Liver (tissue), 9 donors: Measurements from ENCODE around the gene SPATA31E1. TPM values are rescaled to one million over a fixed set of nuclear protein-coding genes. Genes with fewer than 3 reads are reported as not detected.

Source experiments
- DNase-seq: peaks from one replicate; pipeline ENCODE4 v3.0.0-alpha.2; 2017; ENCODE audit warnings: low spot score
- H3K27ac ChIP-seq, 2 donors: one replicate each; pipeline ENCODE4 v1.7.0; 2013; ENCODE audit warnings: inconsistent platforms in 2 of 2, low read length in 2 of 2, control low read depth in 1 of 2, low read depth in 1 of 2, mild to moderate bottlenecking in 1 of 2
- H3K27me3 ChIP-seq, 4 donors: one replicate each; pipeline versions ENCODE4 v1.6.1 to v1.7.0; 2013; ENCODE audit warnings: low read length in 3 of 4, inconsistent platforms in 1 of 4, mild to moderate bottlenecking in 1 of 4, moderate library complexity in 1 of 4; ENCODE audit not compliant: control insufficient read depth in 4 of 4, insufficient read depth in 4 of 4
- H3K36me3 ChIP-seq, 4 donors: one replicate each; pipeline versions ENCODE4 v1.6.1 to v1.7.0; 2013; ENCODE audit warnings: low read length in 3 of 4, mild to moderate bottlenecking in 3 of 4, low read depth in 1 of 4, moderate library complexity in 1 of 4; ENCODE audit not compliant: control insufficient read depth in 4 of 4, insufficient read depth in 3 of 4
- H3K4me1 ChIP-seq, 4 donors: one replicate each; pipeline versions ENCODE4 v1.6.1 to v1.7.0; 2013; ENCODE audit warnings: low read length in 3 of 4, mild to moderate bottlenecking in 3 of 4, moderate library complexity in 1 of 4; ENCODE audit not compliant: control insufficient read depth in 4 of 4, insufficient read depth in 4 of 4
- H3K4me3 ChIP-seq, 3 donors: one replicate each; pipeline versions ENCODE4 v1.6.1 to v1.7.0; 2013; ENCODE audit warnings: low read length in 3 of 3, control low read depth in 1 of 3, low read depth in 1 of 3, mild to moderate bottlenecking in 1 of 3
- H3K9ac ChIP-seq, 2 donors: one replicate each; pipeline ENCODE4 v1.7.0; 2013; ENCODE audit warnings: low read length in 2 of 2, mild to moderate bottlenecking in 2 of 2, moderate library complexity in 2 of 2, control low read depth in 1 of 2, low read depth in 1 of 2
- H3K9me3 ChIP-seq, 4 donors: one replicate each; pipeline versions ENCODE4 v1.6.1 to v1.7.0; 2013; ENCODE audit warnings: low read length in 3 of 4; ENCODE audit not compliant: control insufficient read depth in 4 of 4
- ATF3 ChIP-seq: IDR thresholded peaks from 2 replicates; pipeline ENCODE4 v1.6.1; 2016; ENCODE audit warnings: antibody characterized with exemption
- CTCF ChIP-seq: fragments of 150-350 bp; IDR thresholded peaks from 2 replicates; pipeline ENCODE4 v1.5.1; 2017; ENCODE audit warnings: improper control_type of control experiment, low read depth, low read length; ENCODE audit not compliant: missing input control
- EGR1 ChIP-seq, 2 donors: IDR thresholded peaks; 2 replicates each; pipeline ENCODE4 v1.6.1; 2016 to 2018; ENCODE audit warnings: antibody characterized with exemption in 2 of 2, low read depth in 2 of 2
- FOXA1 ChIP-seq: IDR thresholded peaks from 2 replicates; pipeline ENCODE4 v1.6.1; 2016; ENCODE audit warnings: antibody characterized with exemption
- FOXA2 ChIP-seq: IDR thresholded peaks from 2 replicates; pipeline ENCODE4 v1.6.1; 2016; ENCODE audit warnings: antibody characterized with exemption
- GABPA ChIP-seq, 2 donors: IDR thresholded peaks in 1 of 2; conservative IDR thresholded peaks in 1 of 2; 2 replicates each; pipeline ENCODE4 v1.6.1; 2016; ENCODE audit warnings: antibody characterized with exemption in 2 of 2, mild to moderate bottlenecking in 1 of 2, moderate library complexity in 1 of 2
- HNF4A ChIP-seq, 2 donors: conservative IDR thresholded peaks; 2 replicates each; pipeline ENCODE4 v1.6.1; 2016; ENCODE audit warnings: antibody characterized with exemption in 2 of 2, mild to moderate bottlenecking in 2 of 2
- HNF4G ChIP-seq: IDR thresholded peaks from 2 replicates; pipeline ENCODE4 v1.6.1; 2016; ENCODE audit warnings: antibody characterized with exemption
- JUND ChIP-seq, 2 donors: IDR thresholded peaks; 2 replicates each; pipeline ENCODE4 v1.6.1; 2016; ENCODE audit warnings: antibody characterized with exemption in 2 of 2
- NR2F2 ChIP-seq: IDR thresholded peaks from 2 replicates; pipeline ENCODE4 v1.6.1; 2016; ENCODE audit warnings: antibody characterized with exemption
- RAD21 ChIP-seq, 2 donors: IDR thresholded peaks; 2 replicates each; pipeline ENCODE4 v1.6.1; 2016; ENCODE audit warnings: antibody characterized with exemption in 2 of 2, mild to moderate bottlenecking in 2 of 2
- RXRA ChIP-seq, 2 donors: IDR thresholded peaks; 2 replicates each; pipeline ENCODE4 v1.6.1; 2017 to 2018; ENCODE audit warnings: antibody characterized with exemption in 2 of 2, mild to moderate bottlenecking in 1 of 2
- SP1 ChIP-seq: IDR thresholded peaks from 2 replicates; pipeline ENCODE4 v1.6.1; 2018; ENCODE audit warnings: antibody characterized with exemption, mild to moderate bottlenecking
- TAF1 ChIP-seq: conservative IDR thresholded peaks from 2 replicates; pipeline ENCODE4 v1.6.1; 2016; ENCODE audit warnings: antibody characterized with exemption, mild to moderate bottlenecking
- YY1 ChIP-seq: IDR thresholded peaks from 2 replicates; pipeline ENCODE4 v1.6.1; 2016; ENCODE audit warnings: antibody characterized with exemption, mild to moderate bottlenecking
- ZBTB33 ChIP-seq: IDR thresholded peaks from 2 replicates; pipeline ENCODE4 v1.6.1; 2016; ENCODE audit warnings: antibody characterized with exemption
- WGBS: extraction: QIAGEN DNeasy Blood & Tissue Kit; methylation state at CpG from one replicate; pipeline ENCODE4 v1.1.7; 2013; 5-methylcytosine and 5-hydroxymethylcytosine counted together
- polyA plus RNA-seq, 2 donors: library from polyadenylated mRNA; stranded (reverse) in 1 of 2; unstranded in 1 of 2; fragments of 200-250 nt in 1 of 2; fragments of >200 nt in 1 of 2; fragmentation: Nextera tagmentation in 1 of 2; extraction: Ambion mirVana in 1 of 2; gene quantifications; one replicate each; pipeline versions ENCODE4 v1.2.1 to v1.2.3, GENCODE V29; 2013 to 2015
- total RNA-seq, 2 donors: library from RNA; depleted of rRNA; stranded (reverse); fragments of >200 nt; gene quantifications; one replicate each; pipeline ENCODE4 v1.2.3, GENCODE V29; 2014
- TF ChIP-seq, protein P1 (sequence below): IDR thresholded peaks from 2 replicates; pipeline ENCODE4 v1.6.1; 2016; ENCODE audit warnings: antibody characterized with exemption
- TF ChIP-seq, protein P2 (sequence below): IDR thresholded peaks from 2 replicates; pipeline ENCODE4 v1.6.1; 2016; ENCODE audit warnings: antibody characterized with exemption, mild to moderate bottlenecking
- donor health status: healthy.
- donor health status: healthy.
- donor health status: healthy.
- donor health status: healthy.
- donor health status: healthy.

Gene SPATA31E1
- total and polyA plus RNA-seq, 4 donors = not detected

DNA sequence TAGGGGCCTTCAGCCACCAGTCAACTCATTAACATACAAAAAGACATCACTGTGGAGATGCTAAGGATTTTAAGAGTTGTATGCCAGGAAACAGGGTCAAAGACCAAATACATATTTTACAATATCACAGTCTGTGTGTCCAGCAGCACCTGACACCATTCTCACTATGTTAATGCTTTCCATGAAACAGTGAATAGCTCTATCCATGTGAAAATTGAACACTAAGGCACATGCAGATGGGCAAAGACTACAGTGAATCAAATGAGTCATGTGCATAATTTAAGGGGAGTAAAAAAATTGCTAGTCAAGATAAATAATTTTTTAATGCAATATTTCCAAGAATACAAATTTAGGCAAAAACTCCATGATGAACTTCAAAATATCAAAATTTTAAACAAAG is 7.6 kb upstream of the SPATA31E1 start:
- no peak overlapping the region for H3K27ac ChIP-seq
- no peak for TF ChIP-seq YY1
- TF ChIP-seq CTCF = no peak
- TF ChIP-seq RXRA (IDR thresholded peaks at IDR 0.05) = no peak
- TF ChIP-seq ATF3 = no peak
- TF ChIP-seq FOXA2 = no peak
- no peak for TF ChIP-seq EGR1 (IDR thresholded peaks at IDR 0.05; ENCODE audit: low read depth in 2 of 2)

DNA sequence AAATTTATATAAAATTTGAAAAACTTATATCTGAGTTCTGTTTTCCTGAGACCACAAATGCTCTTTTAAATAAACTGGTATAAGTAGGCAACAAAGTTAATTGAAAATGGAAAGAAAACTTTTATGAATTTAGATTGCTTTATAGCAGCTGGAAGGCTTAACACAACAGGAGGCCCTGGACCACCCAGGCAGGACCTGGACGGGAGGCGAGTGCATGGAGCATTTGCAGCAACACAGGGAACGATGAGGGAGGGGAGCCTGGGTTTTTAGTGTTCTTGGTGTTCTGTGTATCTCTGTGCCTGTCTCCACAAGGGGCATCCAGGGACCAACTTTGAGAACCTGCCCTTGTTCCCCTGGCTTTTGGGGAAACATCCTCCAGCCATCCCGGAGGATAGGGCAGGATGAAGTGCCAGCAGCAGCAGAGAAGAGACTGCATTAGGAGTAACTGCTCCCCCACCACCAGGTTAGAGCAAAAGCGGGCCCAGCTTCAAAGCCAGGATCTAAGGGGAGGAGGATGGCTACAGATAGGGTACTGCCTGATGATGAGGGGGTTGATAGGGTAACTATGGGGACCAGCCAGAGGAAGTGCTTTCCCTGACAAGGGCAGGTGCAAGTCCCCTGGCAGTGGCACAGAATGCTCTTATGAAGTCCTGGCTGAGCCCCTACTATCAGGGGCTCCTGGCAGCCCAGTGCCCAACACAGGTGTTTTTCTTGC is 6.7 kb upstream of the SPATA31E1 start:
- WGBS = 87% methylated on average over 5 of the region's 5 CpGs
- Histone ChIP-seq H3K9me3 (no peaks in the 10 kb centered on the region), H3K4me1 (no peaks in the 10 kb centered on the region), H3K27ac (no peak overlapping the region), H3K27me3 (no peaks in the 10 kb centered on the region), H3K4me3 (no peak overlapping the region), H3K9ac (no peak overlapping the region), H3K36me3 (no peaks in the 10 kb centered on the region)
- DNase-seq = no peak
- TF ChIP-seq, protein P1, sequence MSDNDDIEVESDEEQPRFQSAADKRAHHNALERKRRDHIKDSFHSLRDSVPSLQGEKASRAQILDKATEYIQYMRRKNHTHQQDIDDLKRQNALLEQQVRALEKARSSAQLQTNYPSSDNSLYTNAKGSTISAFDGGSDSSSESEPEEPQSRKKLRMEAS = no peak
- no peak for TF ChIP-seq HNF4A (conservative IDR thresholded peaks at IDR 0.05)
- TF ChIP-seq RAD21 (IDR thresholded peaks at IDR 0.05) = no peak
- TF ChIP-seq JUND (IDR thresholded peaks at IDR 0.05) = no peak
- no peak for TF ChIP-seq FOXA1
- TF ChIP-seq HNF4G = no peak
- TF ChIP-seq ATF3 = no peak
- no peak for TF ChIP-seq ZBTB33
- TF ChIP-seq YY1 = no peak
- TF ChIP-seq RXRA (IDR thresholded peaks at IDR 0.05) = no peak
- no peak for TF ChIP-seq EGR1 (IDR thresholded peaks at IDR 0.05; ENCODE audit: low read depth in 2 of 2)

More for the DNA sequence above, 7.6 kb upstream of the SPATA31E1 start:
- Histone ChIP-seq H3K27me3 (no peaks in the 10 kb centered on the region), H3K4me3 (no peak overlapping the region), H3K9ac (no peak overlapping the region), H3K36me3 (no peaks in the 10 kb centered on the region), H3K9me3 (no peaks in the 10 kb centered on the region), H3K4me1 (no peaks in the 10 kb centered on the region)
- DNase-seq = no peak

DNA sequence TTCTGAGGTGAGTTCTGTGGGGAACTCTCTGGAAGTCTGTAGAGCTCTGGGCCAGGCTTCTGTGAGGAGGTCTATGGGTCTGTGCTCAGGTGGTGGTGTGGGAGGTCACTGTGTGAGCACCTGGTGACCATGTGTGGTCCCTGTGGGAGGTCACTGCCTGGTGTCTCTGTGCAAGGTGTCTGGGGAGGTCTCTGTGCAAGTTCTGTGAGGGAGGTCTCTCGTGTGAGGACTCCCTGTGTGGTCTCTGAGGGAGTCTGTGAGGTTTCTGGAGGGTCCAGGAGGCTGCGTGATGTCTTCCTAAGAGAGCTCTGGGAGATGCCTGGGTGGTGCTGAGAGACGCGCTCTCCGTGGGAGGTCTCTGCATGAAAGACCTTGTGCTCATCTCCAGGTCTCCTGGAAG is 6.0 kb upstream of the SPATA31E1 start:
- no peaks in the 10 kb centered on the region for H3K36me3 ChIP-seq
- 95% methylated on average over 5 of the region's 5 CpGs for WGBS
- no peak overlapping the region for H3K9ac ChIP-seq
- no peak overlapping the region for H3K4me3 ChIP-seq
- H3K9me3 ChIP-seq = no peaks in the 10 kb centered on the region
- H3K4me1 ChIP-seq = no peaks in the 10 kb centered on the region
- H3K27ac ChIP-seq = no peak overlapping the region
- no peak for DNase-seq
- no peaks in the 10 kb centered on the region for H3K27me3 ChIP-seq
- TF ChIP-seq SP1 (no peak), YY1 (no peak), NR2F2 (no peak), GABPA (IDR thresholded peaks at IDR 0.05 in 1 of 2, conservative IDR thresholded peaks at IDR 0.05 in 1 of 2) (no peak), RAD21 (IDR thresholded peaks at IDR 0.05) (no peak), EGR1 (IDR thresholded peaks at IDR 0.05; ENCODE audit: low read depth in 2 of 2) (no peak), TAF1 (no peak), HNF4A (conservative IDR thresholded peaks at IDR 0.05) (no peak), RXRA (IDR thresholded peaks at IDR 0.05) (no peak), FOXA1 (no peak)
- TF ChIP-seq, protein P1 = no peak
- TF ChIP-seq, protein P2, sequence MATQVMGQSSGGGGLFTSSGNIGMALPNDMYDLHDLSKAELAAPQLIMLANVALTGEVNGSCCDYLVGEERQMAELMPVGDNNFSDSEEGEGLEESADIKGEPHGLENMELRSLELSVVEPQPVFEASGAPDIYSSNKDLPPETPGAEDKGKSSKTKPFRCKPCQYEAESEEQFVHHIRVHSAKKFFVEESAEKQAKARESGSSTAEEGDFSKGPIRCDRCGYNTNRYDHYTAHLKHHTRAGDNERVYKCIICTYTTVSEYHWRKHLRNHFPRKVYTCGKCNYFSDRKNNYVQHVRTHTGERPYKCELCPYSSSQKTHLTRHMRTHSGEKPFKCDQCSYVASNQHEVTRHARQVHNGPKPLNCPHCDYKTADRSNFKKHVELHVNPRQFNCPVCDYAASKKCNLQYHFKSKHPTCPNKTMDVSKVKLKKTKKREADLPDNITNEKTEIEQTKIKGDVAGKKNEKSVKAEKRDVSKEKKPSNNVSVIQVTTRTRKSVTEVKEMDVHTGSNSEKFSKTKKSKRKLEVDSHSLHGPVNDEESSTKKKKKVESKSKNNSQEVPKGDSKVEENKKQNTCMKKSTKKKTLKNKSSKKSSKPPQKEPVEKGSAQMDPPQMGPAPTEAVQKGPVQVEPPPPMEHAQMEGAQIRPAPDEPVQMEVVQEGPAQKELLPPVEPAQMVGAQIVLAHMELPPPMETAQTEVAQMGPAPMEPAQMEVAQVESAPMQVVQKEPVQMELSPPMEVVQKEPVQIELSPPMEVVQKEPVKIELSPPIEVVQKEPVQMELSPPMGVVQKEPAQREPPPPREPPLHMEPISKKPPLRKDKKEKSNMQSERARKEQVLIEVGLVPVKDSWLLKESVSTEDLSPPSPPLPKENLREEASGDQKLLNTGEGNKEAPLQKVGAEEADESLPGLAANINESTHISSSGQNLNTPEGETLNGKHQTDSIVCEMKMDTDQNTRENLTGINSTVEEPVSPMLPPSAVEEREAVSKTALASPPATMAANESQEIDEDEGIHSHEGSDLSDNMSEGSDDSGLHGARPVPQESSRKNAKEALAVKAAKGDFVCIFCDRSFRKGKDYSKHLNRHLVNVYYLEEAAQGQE = no peak
